Activated CD8-positive, alpha-beta memory T cell treated with anti-CD3 and anti-CD28 coated beads, Interleukin-2, amount 50 U/mL, for 1 hour (primary cell): ENCODE measurements around the gene AFF1.
"Not testable (repeated sequence)": the region's sequence is repeated elsewhere in the genome, so short reads cannot be mapped to it uniquely, and the experiment has no call there.

Source experiments
- DNase-seq: peaks from one replicate; pipeline ENCODE4 v3.0.0-alpha.2; 2020; ENCODE audit errors: extremely low read depth

The AFF1 gene

DNA sequence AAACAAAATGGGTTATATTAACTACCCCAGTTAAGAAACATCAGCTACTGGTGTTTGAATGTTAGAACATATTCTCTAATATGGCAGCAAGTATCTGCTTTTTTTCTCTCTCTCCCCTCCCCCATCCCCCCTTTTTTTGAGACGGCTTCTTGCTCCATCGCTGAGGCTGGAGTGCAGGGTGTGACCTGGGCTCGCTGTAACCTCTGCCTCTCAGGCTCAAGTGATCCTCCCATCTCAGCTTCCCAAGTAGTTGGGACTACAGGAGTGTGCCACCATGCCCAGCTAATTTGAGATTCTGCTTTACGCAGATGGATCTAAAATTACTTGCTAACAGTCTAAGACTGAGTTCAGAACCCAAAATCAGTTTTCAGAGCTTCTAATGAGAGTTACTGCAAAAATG lies 101.9 kb downstream of the AFF1 start:
- no peak for DNase-seq

GRCh38 chr4:87037171-87037570 lies 102.4 kb downstream of the AFF1 start:
- DNase-seq: not testable (repeated sequence)

DNA sequence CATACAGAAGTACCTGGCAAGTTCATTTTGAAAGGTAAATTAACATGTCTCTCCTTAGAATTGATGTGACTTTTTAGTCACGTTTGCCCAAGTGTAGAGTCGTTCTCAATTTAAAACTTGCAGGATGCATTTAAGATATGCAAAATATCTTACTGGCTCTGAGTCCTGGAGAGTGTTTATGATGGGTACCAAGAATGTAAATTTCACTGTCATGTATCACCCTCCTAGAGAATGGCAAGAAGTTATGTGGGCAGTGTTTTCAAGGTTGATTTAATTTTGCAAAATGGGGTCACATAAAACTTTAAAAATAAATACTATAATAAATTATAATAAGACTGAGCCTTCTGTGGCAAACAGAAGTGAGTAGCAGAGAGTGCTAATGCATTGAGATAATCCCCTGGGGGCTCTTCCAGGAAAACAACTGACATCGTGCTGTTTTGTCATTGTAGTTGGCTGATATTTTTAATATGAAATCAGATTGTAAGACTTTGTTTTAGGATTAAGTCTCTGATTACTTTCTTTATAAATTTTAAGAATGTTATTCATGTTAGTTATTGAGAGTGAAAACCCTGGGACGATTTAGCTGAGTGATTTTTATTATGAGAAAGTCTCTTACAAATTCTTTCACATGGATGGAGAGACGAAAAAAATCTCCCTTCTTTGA lies 103.0 kb downstream of the AFF1 start:
- DNase-seq: no peak

GRCh38 chr4:87038837-87039615 lies 104.2 kb downstream of the AFF1 start:
- no peak for DNase-seq

DNA sequence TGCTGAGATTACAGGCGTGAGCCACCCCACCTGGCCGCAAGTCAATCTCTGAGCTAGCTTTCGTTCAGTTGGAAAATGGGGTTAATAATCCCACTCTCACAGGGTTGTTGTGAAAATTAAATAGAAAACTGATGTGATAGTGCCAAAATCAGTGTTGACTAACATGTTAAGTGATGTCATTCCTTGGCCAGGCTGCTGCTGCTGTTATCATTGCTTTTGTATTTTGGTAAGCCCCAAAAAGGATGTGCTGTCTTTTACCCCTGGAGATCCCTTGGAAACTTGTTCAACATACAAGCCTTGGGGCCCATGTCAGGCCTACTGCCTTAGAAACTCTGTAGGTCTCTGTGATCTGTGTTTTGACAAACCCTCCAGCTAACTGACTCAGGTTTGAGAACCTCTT lies 106.3 kb downstream of the AFF1 start:
- DNase-seq: no peak

GRCh38 chr4:87042221-87042620 lies 107.4 kb downstream of the AFF1 start:
- no peak for DNase-seq

DNA sequence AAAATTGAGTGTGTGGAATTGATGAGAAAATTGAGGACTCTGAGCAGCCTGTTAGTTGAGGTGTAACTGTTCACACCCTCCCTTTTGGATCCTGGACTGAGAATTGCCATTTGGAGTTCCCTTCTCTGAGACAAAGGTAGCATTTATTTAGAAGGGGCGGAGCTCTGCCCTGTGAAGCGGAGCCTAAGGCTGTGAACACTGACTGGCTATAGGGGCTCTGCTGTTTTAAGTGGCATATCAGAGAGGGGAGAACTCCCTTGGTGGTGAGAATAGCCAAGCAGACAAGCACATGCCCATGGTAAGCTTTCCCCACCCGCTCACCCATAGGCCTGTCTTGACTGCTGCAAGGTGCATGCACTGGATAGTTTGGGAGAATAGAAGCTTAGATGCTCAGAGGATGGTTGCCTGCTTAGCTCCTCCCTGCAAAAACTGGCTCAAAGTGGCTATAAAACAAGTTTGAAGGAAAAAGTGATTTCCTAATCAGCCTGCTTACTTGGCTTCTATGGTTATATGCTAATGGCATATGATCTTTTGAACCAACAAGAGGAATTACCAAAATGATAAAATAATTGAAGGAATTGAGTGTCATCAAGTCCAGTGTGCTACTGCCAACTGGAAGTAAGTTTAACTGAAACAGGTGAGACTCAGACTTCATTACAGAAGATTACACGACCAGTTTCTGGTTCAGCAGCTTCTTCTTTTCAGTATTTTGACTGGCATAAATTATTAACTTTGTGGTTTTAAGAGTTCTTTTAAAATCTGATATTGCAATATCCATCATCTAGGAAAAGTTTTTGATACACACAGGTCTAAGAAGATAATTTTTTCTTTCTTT lies 108.4 kb downstream of the AFF1 start:
- no peak for DNase-seq

- DNase-seq: no peak
Measured at GRCh38 chr4:87044511-87045233, 109.9 kb downstream of the AFF1 start.

- DNase-seq: no peak
Measured at GRCh38 chr4:87045234-87045558, 110.4 kb downstream of the AFF1 start.

GRCh38 chr4:87045659-87046058 lies 110.8 kb downstream of the AFF1 start:
- no peak for DNase-seq

DNA sequence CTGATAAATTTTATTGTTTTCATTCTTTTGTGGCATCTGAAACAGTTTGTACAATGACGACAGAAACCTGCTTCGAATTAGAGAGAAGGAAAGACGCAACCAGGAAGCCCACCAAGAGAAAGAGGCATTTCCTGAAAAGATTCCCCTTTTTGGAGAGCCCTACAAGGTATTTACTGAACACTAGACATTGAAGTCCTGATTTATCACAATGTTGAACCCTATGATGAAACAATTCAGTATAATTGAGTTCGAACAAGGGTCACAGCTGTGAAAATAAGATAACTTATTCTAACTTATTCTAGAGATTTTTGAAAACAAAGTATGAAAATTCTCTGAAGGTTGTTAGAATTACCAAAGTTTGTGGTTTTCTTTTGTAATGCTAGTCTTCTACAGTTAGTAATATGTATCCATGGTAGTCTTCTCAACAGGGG lies 111.3 kb downstream of the AFF1 start:
- no peak for DNase-seq

DNA sequence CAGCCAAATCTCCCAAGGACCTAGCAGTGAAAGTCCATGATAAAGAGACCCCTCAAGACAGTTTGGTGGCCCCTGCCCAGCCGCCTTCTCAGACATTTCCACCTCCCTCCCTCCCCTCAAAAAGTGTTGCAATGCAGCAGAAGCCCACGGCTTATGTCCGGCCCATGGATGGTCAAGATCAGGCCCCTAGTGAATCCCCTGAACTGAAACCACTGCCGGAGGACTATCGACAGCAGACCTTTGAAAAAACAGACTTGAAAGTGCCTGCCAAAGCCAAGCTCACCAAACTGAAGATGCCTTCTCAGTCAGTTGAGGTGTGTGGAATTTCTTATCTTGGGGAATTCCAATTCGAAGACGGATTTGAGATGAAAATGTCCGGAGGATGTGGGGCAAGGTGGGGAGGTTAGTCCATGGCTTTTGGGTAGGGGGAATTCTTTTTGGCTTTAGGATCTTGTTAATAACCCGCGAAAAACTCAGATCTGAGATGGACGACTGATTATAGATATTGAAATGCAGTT lies 112.5 kb downstream of the AFF1 start:
- no peak for DNase-seq

- DNase-seq: no peak
Measured at GRCh38 chr4:87049508-87049907, 114.7 kb downstream of the AFF1 start.

- no peak for DNase-seq
Measured at GRCh38 chr4:87050596-87050995, 115.8 kb downstream of the AFF1 start.

- no peak for DNase-seq
Measured at GRCh38 chr4:87051121-87051713, 116.4 kb downstream of the AFF1 start.

DNA sequence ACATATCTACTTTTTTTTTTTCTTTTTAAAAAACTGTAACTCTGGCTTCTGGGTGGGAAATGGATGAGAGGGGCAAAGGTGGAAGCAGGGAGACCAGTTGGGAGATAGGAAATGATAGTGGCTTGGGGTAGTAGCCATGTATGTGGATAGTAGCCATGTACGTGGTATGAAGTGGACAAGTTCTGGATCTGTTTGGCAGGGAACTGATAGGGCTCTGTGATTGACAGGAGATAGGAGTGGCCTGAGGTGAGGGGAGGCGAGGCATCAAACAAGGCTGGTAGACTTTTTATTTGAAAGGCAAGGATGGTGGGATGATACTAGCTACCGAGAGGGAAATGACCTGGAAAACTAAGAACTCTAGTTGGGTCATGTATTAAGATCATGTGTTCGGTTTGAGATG lies 117.8 kb downstream of the AFF1 start:
- DNase-seq: no peak

DNA sequence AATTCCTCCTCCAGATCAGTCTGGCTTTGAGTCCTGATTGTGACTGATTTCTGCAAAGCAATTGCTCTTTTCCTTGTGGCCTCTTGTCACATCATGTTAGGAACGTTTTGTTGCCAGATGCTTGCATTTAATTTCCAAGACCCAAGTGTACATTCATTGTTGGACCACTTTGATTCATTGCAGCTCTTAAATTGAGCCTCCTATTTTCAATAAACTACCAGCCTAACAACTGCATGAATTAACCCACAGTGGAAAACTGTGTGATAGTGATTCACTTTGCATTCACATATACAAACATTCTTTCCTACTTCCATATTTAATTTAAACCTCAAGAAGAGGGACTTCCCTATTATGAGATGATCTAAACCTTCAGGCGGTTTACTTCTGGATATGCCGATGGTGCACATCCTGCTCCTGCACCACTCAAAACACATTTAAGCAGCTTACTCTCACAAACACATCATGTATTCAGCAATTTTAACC lies 118.4 kb downstream of the AFF1 start:
- DNase-seq: no peak

DNA sequence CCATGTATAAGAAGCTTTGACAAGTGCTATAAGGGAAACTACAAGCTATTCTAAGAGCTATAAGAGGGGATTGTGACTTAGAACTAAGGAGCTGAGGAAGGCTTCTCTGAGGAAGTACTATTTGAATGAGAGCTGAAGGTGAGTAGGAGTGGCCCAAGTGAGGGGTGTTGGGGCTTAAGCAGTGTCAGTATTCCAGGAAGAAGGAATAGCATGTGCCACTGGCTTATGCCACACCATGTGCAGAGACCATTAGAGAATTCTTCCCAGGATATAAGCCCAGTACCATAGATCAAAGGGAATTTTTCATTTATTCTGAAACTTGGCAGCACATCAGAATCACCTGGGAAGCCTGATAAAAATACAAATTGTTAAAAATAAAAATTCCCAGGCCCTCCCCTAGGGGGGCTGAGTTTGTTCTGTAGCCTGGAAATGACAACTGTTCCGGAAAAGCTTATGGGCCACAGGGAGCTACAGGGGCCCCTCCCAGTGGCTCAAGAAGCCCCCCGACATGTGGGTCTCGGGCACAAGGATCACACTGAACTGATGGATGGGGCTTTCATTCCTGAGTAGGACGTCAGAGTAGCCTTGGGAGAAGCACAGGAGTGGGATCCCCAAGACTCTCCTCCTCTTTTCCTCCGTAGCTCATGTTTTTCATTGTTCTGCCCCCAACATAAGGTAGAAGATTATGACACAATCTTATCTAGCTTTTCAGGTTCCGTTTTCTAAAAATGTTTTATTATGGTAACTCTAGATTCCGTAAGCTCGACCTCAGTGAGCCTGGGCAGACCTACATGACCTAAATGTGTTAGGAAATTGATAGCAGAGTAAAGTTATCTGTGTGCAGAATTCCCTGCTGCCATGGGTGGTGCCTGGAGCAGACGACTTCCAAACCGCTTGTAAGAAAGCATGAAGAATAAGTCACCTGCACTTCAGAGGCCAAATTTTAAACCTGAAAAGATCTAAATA lies 119.3 kb downstream of the AFF1 start:
- DNase-seq: no peak

DNA sequence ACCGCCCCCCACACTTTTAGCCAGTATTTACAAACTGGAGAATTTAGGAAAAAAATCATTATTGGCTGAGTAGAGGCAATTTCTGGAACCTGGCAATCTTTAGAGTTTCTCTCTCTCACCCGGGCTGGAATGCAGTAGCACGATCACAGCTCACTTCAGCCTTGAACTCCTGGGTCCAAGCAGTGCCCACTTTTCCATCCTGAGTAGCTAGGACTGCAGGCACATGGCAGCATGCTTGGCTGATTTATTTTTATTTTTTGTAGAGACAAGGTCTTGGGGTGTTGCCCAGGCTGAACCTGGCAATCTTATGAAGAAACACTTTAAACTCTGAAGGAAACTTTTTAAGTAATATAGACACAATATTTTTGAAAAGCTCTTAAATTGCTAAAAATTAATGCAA lies 120.1 kb downstream of the AFF1 start:
- no peak for DNase-seq

GRCh38 chr4:87055311-87055710 lies 120.5 kb downstream of the AFF1 start:
- DNase-seq: no peak
